OCI-LY7 (cell line): ENCODE results near the gene HLX. TPM values are rescaled to one million over a fixed set of nuclear protein-coding genes. Genes with fewer than 3 reads are reported as not detected.
A peak's percentile ranks its signal among the peaks of the same experiment; 100 is the strongest.

Source experiments
- BruUV-seq: library from RNA; stranded (reverse); fragments of 400-500 nt; replicated peaks from 2 replicates; lab custom pipeline; 2021; lab: Mats Ljungman, UMichigan
- CTCF ChIA-PET: fragments of 300-600 bp; sonication (Branson Sonifier 250); formaldehyde crosslinking; loops from one replicate; lab custom pipeline; 2022; ENCODE audit warnings: antibody characterized with exemption; ENCODE audit not compliant: unreplicated experiment; lab: Charles Lee
- POLR2A ChIA-PET: fragments of 300-600 bp; sonication (Branson Sonifier 250); formaldehyde crosslinking; loops from one replicate; lab custom pipeline; 2022; ENCODE audit warnings: antibody characterized with exemption; lab: Charles Lee
- DNase-seq: peaks from one replicate; pipeline ENCODE4 v3.0.0-alpha.2; 2015; ENCODE audit warnings: low spot score
- H2AFZ ChIP-seq: fragments of 200-600 bp; sonication (generic), shearing (Covaris generic); 2 replicates; pipeline ENCODE4 v1.6.1; 2014; ENCODE audit warnings: mild to moderate bottlenecking, antibody characterized with exemption, low read length, moderate library complexity
- H3K27ac ChIP-seq: fragments of 200-600 bp; sonication (generic); 2 replicates; pipeline ENCODE4 v1.5.1; 2014; ENCODE audit warnings: mixed run types, low read depth, mild to moderate bottlenecking, moderate library complexity, low read length, inconsistent platforms; ENCODE audit not compliant: poor library complexity, severe bottlenecking
- H3K36me3 ChIP-seq: fragments of 200-600 bp; sonication (generic); 2 replicates; pipeline ENCODE4 v1.6.1; 2014; ENCODE audit warnings: mild to moderate bottlenecking, antibody characterized with exemption, low read length, moderate library complexity, mixed read lengths; ENCODE audit not compliant: insufficient read depth
- H3K4me1 ChIP-seq: fragments of 200-600 bp; sonication (generic); 2 replicates; pipeline ENCODE4 v1.5.1; 2014; ENCODE audit warnings: mild to moderate bottlenecking, low read length; ENCODE audit not compliant: insufficient read depth, poor library complexity, severe bottlenecking
- H3K4me2 ChIP-seq: fragments of 200-600 bp; sonication (generic); 2 replicates; pipeline ENCODE4 v1.6.1; 2014; ENCODE audit warnings: mild to moderate bottlenecking, low read length
- H3K4me3 ChIP-seq: fragments of 200-600 bp; sonication (generic); 2 replicates; pipeline ENCODE4 v1.5.1; 2014; ENCODE audit warnings: mild to moderate bottlenecking, low read depth, low read length; ENCODE audit not compliant: poor library complexity, severe bottlenecking
- H3K79me2 ChIP-seq: fragments of 200-600 bp; sonication (generic); 2 replicates; pipeline ENCODE4 v1.6.1; 2016; ENCODE audit warnings: low read depth, mild to moderate bottlenecking, low read length, moderate library complexity, mixed read lengths; ENCODE audit not compliant: insufficient read depth
- H3K9me2 ChIP-seq: fragments of 200-600 bp; sonication (generic); 2 replicates; pipeline ENCODE4 v1.6.1; 2016; ENCODE audit warnings: mild to moderate bottlenecking, low read length, mixed read lengths; ENCODE audit not compliant: insufficient read depth
- H3K9me3 ChIP-seq: fragments of 200-600 bp; sonication (generic); 2 replicates; pipeline ENCODE4 v1.6.1; 2014; ENCODE audit warnings: mild to moderate bottlenecking, mixed run types, low read length, mixed read lengths
- H4K20me1 ChIP-seq: fragments of 200-600 bp; sonication (generic); 2 replicates; pipeline ENCODE4 v1.6.1; 2014; ENCODE audit warnings: mild to moderate bottlenecking, antibody characterized with exemption, low read length, moderate library complexity, mixed read lengths; ENCODE audit not compliant: insufficient read depth
- EZH2phosphoT487 ChIP-seq: fragments of 200-600 bp; sonication (generic); IDR thresholded peaks from 2 replicates; pipeline ENCODE4 v1.6.1; 2018; ENCODE audit warnings: low read depth, borderline replicate concordance, mild to moderate bottlenecking, mixed run types, antibody characterized with exemption, low read length, moderate library complexity, mixed read lengths
- intact Hi-C: fragments of 100-400 bp; cut with micrococcal nuclease; formaldehyde crosslinking; loops from one replicate; pipeline ENCODE4 v1.10.0; 2022; ENCODE audit not compliant: unreplicated experiment
- total RNA-seq, 2 experiments: library from RNA; depleted of rRNA in 1 of 2; stranded (reverse); fragments of >200 nt in 1 of 2; shearing (Covaris generic) in 1 of 2; gene quantifications; 2 replicates each; pipeline ENCODE4 v1.2.3, GENCODE V29; 2014 to 2022
- TF ChIP-seq, protein P1 (sequence below): fragments of 200-600 bp; sonication (generic); conservative IDR thresholded peaks from 2 replicates; pipeline ENCODE4 v1.5.1; 2014; ENCODE audit warnings: mild to moderate bottlenecking, antibody characterized with exemption, low read length, moderate library complexity, mixed read lengths

HLX gene
- total RNA-seq, 2 experiments from 2014 or later = not detected

DNA sequence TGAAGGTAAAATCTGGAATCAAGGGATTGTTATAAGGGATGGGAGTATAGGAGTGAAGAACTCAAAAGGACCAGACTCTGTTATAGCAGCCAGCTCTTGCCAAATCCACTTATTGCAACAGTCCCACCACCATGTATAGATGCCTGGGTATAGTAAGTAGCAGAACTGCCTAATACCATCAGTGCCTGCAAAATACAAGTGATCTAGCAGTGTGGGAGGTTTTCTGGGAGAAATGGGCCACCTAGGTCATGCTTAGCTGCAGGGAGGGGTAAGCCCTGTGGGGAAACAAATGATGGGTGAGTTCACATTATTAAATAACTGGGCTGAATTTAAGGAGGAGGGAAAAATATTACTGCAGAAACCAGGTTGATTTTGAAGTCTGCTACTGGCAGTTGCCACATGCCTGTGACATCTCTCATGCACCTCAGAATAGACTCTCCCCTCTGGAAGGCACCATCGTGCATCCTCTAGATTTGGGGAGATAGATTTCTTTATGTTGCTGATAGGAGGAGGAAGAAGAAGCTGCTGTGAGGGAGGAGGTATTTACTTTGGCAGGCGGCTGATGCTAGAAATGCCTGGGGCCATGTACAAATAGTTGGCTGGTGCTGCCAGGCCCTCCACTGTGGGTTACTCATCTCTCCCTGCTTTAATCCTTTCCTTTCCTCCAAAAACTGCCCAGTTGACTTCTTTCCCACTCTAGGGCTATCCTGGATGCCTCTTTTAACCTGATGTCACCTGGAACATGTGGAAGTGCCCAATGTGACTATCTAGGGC is 27.5 kb downstream of the HLX start:
- Histone ChIP-seq H3K4me1 (no peaks in the 10 kb centered on the region), H3K4me2 (no peak overlapping the region), H3K9me3 (no peaks in the 10 kb centered on the region), H3K27ac (no peak overlapping the region), H3K4me3 (no peak overlapping the region), H2AFZ (no peak overlapping the region), H3K79me2 (no peaks in the 10 kb centered on the region), H3K36me3 (no peaks in the 10 kb centered on the region), H4K20me1 (no peaks in the 10 kb centered on the region), H3K9me2 (no peaks in the 10 kb centered on the region)
- intact Hi-C loops = no loop called here
- CTCF ChIA-PET = no interaction called here
- POLR2A ChIA-PET = no interaction called here
- no peak for TF ChIP-seq EZH2phosphoT487
- TF ChIP-seq, protein P1, sequence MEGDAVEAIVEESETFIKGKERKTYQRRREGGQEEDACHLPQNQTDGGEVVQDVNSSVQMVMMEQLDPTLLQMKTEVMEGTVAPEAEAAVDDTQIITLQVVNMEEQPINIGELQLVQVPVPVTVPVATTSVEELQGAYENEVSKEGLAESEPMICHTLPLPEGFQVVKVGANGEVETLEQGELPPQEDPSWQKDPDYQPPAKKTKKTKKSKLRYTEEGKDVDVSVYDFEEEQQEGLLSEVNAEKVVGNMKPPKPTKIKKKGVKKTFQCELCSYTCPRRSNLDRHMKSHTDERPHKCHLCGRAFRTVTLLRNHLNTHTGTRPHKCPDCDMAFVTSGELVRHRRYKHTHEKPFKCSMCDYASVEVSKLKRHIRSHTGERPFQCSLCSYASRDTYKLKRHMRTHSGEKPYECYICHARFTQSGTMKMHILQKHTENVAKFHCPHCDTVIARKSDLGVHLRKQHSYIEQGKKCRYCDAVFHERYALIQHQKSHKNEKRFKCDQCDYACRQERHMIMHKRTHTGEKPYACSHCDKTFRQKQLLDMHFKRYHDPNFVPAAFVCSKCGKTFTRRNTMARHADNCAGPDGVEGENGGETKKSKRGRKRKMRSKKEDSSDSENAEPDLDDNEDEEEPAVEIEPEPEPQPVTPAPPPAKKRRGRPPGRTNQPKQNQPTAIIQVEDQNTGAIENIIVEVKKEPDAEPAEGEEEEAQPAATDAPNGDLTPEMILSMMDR = no peak
- no peak for DNase-seq
- no TSS peak for BruUV-seq

DNA sequence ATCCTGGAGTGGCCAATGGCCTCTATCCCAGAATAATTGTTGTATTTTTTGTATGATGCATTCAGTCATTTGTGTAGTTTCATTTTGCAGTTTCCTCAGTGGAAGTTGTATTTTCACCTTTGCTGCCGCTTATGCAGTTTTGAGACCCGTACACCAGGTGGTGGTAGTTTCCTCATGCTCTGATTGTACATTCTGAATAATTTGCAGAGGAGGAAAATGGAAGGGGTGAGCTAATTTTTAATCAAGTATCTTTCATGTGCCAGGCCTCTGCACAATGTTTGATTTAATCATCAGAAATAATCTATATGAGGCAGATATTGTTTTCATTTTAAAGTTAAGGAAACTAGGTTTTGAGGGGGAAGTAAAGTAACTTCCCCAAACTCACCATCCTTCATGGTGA is 29.5 kb downstream of the HLX start:
- TF ChIP-seq, protein P1 = peak; percentile 55
- no peak for TF ChIP-seq EZH2phosphoT487
- Histone ChIP-seq H3K36me3 (no peaks in the 10 kb centered on the region), H3K9me3 (no peaks in the 10 kb centered on the region), H4K20me1 (no peaks in the 10 kb centered on the region), H2AFZ (no peak overlapping the region), H3K4me3 (no peak overlapping the region), H3K79me2 (no peaks in the 10 kb centered on the region), H3K4me1 (no peaks in the 10 kb centered on the region), H3K4me2 (no peak overlapping the region), H3K9me2 (no peaks in the 10 kb centered on the region), H3K27ac (no peak overlapping the region)
- ChIA-PET POLR2A (no interaction called here), CTCF (no interaction called here)
- DNase-seq = no peak
- intact Hi-C loops = no loop called here
- no TSS peak for BruUV-seq

DNA sequence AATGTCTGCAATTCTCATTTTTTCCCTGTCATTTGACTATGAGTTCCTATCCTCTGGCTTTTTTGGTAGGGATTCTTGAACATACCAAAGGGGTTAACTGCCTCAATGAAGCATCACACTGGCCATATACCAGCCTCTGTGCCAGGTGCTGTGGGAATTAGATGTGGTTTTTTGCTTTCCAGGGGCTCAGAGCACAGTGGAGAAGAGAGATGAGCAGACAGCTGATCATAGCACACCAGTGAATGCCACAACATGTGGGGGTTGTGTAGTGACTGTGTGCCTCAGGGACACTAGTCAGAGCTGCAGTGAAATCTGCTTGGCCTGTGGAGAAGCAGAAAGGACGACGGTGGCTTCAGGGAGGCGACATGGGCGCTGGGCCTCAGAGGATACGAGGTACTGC is 30.8 kb downstream of the HLX start:
- TF ChIP-seq, protein P1 = no peak
- no peak for TF ChIP-seq EZH2phosphoT487
- CTCF ChIA-PET = no interaction called here
- H3K4me3 ChIP-seq = no peak overlapping the region
- no peak overlapping the region for H2AFZ ChIP-seq
- no peaks in the 10 kb centered on the region for H3K9me2 ChIP-seq
- POLR2A ChIA-PET = interaction anchor here (1.0 kb wide), 1 partner anchor 15 kb away, joined by 4 read pairs; no protein-coding TSS in a partner anchor
- H3K36me3 ChIP-seq = no peaks in the 10 kb centered on the region
- no peaks in the 10 kb centered on the region for H3K79me2 ChIP-seq
- no peaks in the 10 kb centered on the region for H3K9me3 ChIP-seq
- H3K27ac ChIP-seq = no peak overlapping the region
- DNase-seq = no peak
- H4K20me1 ChIP-seq = no peaks in the 10 kb centered on the region
- H3K4me1 ChIP-seq = no peaks in the 10 kb centered on the region
- BruUV-seq = no TSS peak
- H3K4me2 ChIP-seq = no peak overlapping the region
- intact Hi-C loops = no loop called here
